Left ventricle myocardium superior (tissue), 1 donor: ENCODE data around the gene FXYD3. TPM values are rescaled to one million over a fixed set of nuclear protein-coding genes. Genes with fewer than 3 reads are reported as not detected.
A peak's percentile ranks its signal among the peaks of the same experiment; 100 is the strongest.

Experiments
- ATAC-seq: fragments of 200-7000 bp; cut with Tn5 transposase; one replicate; pipeline ENCODE4 v1.9.1; 2020; ENCODE audit warnings: mild to moderate bottlenecking, moderate library complexity
- DNase-seq: peaks from one replicate; pipeline ENCODE4 v3.0.0-alpha.2; 2020
- intact Hi-C: fragments of 100-400 bp; cut with micrococcal nuclease; formaldehyde crosslinking; loops from one replicate; pipeline ENCODE4 v1.11.0; 2022
- long read RNA-seq: library from polyadenylated mRNA; unstranded; transcript quantifications from one replicate; pipeline ENCODE4 v2.0.0, GENCODE V29; 2021
- total RNA-seq: library from RNA; stranded (reverse); fragmentation: NEBNext Ultra II Directional; extraction: Animal tissue kit (Norgen Biotek cat#: 25700); gene quantifications from one replicate; pipeline ENCODE4 v1.2.1, GENCODE V29; 2021
- donor health status: DM: no; HTN: yes; CAD: no; lungs with severe emphysema.

FXYD3 gene
- 3.1 TPM for total RNA-seq
- long read RNA-seq, partial matches to known transcripts, result 1 of 2 reads
- long read RNA-seq, other reads (novel, unspliced or antisense), result 0 of 2 reads

GRCh38 chr19:35115177-35115951 lies at the start of gene FXYD3:
FXYD3 (plus strand) TSS chr19:35115823; CDS start chr19:35119377, 3,554 bp downstream.
- DNase-seq (no peak), ATAC-seq (peak; percentile 41)
- intact Hi-C loops, result no loop called here

- ATAC-seq (no peak), DNase-seq (no peak)
- intact Hi-C loops, result no loop called here
These were observed 49.5 kb upstream of the FXYD3 start for GRCh38 chr19:35066121-35066520.

GRCh38 chr19:35066691-35067563 lies 48.7 kb upstream of the FXYD3 start:
- intact Hi-C loops, result no loop called here
- ATAC-seq (peak; percentile 90), DNase-seq (peak; percentile 94)

- ATAC-seq (no peak), DNase-seq (no peak)
- intact Hi-C loops, result no loop called here
These were observed 46.5 kb upstream of the FXYD3 start for GRCh38 chr19:35068941-35069634.

- ATAC-seq (no peak), DNase-seq (no peak)
- intact Hi-C loops, result no loop called here
These were observed 45.9 kb upstream of the FXYD3 start for GRCh38 chr19:35069696-35070095.

- ATAC-seq, result no peak
- intact Hi-C loops, result no loop called here
- no peak for DNase-seq
These were observed 45.2 kb upstream of the FXYD3 start for GRCh38 chr19:35070471-35070870.

- no peak for DNase-seq
- intact Hi-C loops, result no loop called here
- ATAC-seq, result no peak
These were observed 42.1 kb upstream of the FXYD3 start for GRCh38 chr19:35073516-35073915.

- ATAC-seq, result no peak
- DNase-seq, result no peak
- intact Hi-C loops, result no loop called here
These were observed 41.7 kb upstream of the FXYD3 start for GRCh38 chr19:35073941-35074340.

- DNase-seq, result no peak
- ATAC-seq, result no peak
- intact Hi-C loops, result no loop called here
These were observed 41.0 kb upstream of the FXYD3 start for GRCh38 chr19:35074426-35075201.

- intact Hi-C loops, result no loop called here
- ATAC-seq, result no peak
- DNase-seq, result no peak
These were observed 40.2 kb upstream of the FXYD3 start for GRCh38 chr19:35075202-35076025.

GRCh38 chr19:35076026-35076370 lies 39.6 kb upstream of the FXYD3 start:
- ATAC-seq, result no peak
- no peak for DNase-seq
- intact Hi-C loops, result no loop called here

GRCh38 chr19:35076657-35077056 lies 39.0 kb upstream of the FXYD3 start:
- ATAC-seq, result no peak
- DNase-seq, result no peak
- intact Hi-C loops, result no loop called here

GRCh38 chr19:35077411-35078223 lies 38.0 kb upstream of the FXYD3 start:
- ATAC-seq (no peak), DNase-seq (no peak)
- intact Hi-C loops, result no loop called here

GRCh38 chr19:35079826-35080225 lies 35.8 kb upstream of the FXYD3 start:
- intact Hi-C loops, result no loop called here
- no peak for DNase-seq
- no peak for ATAC-seq

GRCh38 chr19:35080613-35081170 lies 34.9 kb upstream of the FXYD3 start:
- ATAC-seq (no peak), DNase-seq (no peak)
- intact Hi-C loops, result no loop called here

- no peak for DNase-seq
- intact Hi-C loops, result no loop called here
- ATAC-seq, result no peak
These were observed 34.4 kb upstream of the FXYD3 start for GRCh38 chr19:35081201-35081600.
